HFF-Myc (cell line): ENCODE results near the gene KIAA1549.

Source experiments
- DNase-seq: peaks from one replicate; pipeline ENCODE4 v3.0.0-alpha.2; 2011; ENCODE audit warnings: low read depth; ENCODE audit errors: extremely low read depth
- H3K4me3 ChIP-seq: replicated peaks from 2 replicates; pipeline ENCODE4 v1.5.1; 2011; ENCODE audit warnings: low read depth, mild to moderate bottlenecking, control low read depth, low read length
- TF ChIP-seq, protein P1 (sequence below): IDR thresholded peaks from 2 replicates; pipeline ENCODE4 v1.5.1; 2012; ENCODE audit warnings: mild to moderate bottlenecking, low read depth, low read length, control low read depth; ENCODE audit errors: missing control alignments

The KIAA1549 gene

DNA sequence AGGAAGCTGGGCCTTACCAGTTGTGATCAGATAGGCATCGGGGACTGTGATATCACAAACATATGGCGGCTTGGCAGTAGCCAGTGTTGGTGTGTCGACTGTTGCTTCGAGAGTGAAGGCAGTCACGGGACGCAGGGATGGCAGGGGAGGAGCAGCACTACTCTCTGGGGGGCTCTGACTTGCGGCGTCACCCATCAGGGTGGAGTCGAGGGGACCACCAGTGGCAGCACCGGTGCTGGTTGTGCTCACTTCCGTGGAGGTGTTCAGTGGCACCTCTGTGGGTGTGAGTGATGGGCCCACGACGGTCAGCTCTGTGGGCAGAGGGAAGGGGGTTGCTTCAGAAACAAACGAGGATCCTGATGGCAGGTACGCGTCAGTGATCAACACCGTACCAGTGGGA, 64.5 kb downstream of the KIAA1549 start:
- DNase-seq = no peak
- TF ChIP-seq, protein P1, sequence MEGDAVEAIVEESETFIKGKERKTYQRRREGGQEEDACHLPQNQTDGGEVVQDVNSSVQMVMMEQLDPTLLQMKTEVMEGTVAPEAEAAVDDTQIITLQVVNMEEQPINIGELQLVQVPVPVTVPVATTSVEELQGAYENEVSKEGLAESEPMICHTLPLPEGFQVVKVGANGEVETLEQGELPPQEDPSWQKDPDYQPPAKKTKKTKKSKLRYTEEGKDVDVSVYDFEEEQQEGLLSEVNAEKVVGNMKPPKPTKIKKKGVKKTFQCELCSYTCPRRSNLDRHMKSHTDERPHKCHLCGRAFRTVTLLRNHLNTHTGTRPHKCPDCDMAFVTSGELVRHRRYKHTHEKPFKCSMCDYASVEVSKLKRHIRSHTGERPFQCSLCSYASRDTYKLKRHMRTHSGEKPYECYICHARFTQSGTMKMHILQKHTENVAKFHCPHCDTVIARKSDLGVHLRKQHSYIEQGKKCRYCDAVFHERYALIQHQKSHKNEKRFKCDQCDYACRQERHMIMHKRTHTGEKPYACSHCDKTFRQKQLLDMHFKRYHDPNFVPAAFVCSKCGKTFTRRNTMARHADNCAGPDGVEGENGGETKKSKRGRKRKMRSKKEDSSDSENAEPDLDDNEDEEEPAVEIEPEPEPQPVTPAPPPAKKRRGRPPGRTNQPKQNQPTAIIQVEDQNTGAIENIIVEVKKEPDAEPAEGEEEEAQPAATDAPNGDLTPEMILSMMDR = no peak
- H3K4me3 ChIP-seq = no peak overlapping the region

DNA sequence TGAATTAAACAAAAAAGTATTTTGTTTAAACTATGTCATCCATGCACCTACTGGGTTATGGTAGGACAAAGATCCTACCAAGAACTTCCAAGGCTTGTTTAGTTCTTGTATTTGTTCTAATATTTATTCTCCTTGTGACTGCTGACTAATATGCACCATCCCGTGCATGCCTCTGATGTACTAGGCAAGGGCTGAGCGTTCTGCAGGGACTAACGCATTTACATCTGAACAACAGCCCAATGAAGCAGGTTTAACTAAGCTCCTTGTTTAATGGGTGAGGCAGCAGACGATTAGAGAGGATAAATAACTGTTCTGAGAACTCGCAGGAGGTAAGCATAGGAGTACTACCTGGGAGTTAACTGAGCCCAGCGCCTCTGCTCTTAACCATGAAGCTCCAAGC, 64.9 kb downstream of the KIAA1549 start:
- no peak for DNase-seq
- H3K4me3 ChIP-seq = no peak overlapping the region
- TF ChIP-seq, protein P1 = no peak

DNA sequence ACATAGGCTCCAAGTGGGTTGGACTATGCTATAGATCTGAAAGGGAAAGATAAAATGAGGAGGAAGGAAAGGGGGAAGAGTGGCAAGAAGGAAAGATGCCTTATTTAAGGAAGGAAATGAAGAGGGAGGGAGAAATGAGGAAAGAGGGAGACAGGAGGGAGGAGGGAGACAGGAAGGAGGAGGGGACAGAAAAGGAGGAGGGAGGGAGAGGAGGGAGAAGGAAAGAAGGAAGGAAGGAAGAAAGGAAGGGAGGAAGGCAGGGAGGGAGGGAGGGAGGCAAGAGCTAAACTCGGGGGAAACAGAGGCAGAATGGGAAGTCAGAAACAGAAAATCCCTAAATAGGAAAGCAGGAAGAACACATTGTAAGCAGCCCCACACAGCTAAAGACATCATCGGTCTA, 67.4 kb downstream of the KIAA1549 start:
- no peak for DNase-seq

GRCh38 chr7:138911007-138911406, 70.2 kb downstream of the KIAA1549 start:
- H3K4me3 ChIP-seq = no peak overlapping the region
- TF ChIP-seq, protein P1 = no peak
- no peak for DNase-seq

More for the DNA sequence above, 67.4 kb downstream of the KIAA1549 start:
- H3K4me3 ChIP-seq = no peak overlapping the region
- TF ChIP-seq, protein P1 = no peak

- no peak overlapping the region for H3K4me3 ChIP-seq
- TF ChIP-seq, protein P1 = no peak
- no peak for DNase-seq
Measured at GRCh38 chr7:138907850-138908249, 73.3 kb downstream of the KIAA1549 start.

DNA sequence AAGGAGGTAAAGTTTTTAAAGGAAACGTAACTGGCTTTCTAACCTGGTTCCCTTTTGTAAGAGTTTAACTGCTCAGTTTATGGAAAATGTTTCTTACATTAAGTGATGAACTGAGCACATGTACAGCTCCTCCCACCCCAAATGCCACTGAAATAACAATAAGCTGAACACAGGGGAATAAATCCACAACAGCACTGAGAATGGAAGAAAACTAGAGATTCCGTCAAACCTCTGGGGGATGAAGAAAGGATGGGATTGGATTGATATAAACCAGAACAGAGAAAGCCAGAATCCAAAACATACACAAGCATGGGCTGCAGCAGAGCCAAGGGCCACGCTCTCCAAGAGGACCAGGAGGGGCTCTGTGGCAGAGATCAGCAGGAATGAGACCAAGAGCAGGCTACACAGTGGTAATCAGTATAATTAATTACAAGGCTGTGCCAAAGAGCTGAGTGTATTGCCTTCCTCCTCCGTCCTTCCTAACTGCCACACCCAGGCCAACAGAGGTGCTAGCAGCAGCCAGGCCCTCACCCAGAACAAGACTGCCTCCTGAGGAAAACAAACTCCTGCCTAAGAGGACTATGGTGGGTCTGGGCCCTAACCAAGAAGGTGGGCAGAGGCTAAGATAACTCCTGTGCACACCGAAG, 73.9 kb downstream of the KIAA1549 start:
- no peak for DNase-seq
- H3K4me3 ChIP-seq = no peak overlapping the region
- TF ChIP-seq, protein P1 = no peak
